Measurements from ENCODE around the gene CUZD1. TPM values are rescaled to one million over a fixed set of nuclear protein-coding genes. Genes with fewer than 3 reads are reported as not detected.

Gene CUZD1
- polyA plus RNA-seq, 1 of the 3 experiments (the other 2 are of a cell fraction): 0.89 TPM

DNA sequence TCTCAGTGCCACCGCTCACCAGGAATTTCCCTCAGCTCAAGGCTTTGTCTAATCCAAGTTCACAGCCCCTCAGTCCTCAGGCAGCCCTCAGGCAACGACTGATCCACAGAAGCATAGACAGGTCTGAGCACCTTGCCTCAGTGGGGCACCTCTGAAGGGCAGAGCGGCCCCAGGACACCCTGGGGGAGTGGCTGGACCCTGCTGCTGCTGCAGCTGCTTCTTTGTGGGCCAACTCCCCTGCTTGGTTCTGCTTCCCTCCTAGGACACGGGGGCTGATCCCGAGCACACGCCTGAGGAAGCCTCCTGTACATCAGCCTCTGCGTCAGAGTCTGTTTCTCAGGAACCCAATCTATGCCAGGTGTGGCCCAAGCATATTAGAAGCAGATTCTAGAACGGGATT lies 16.2 kb downstream of the CUZD1 start:
- Histone ChIP-seq H3K27me3 (ENCODE audit: insufficient read depth) (peaks cover 7% of the 10 kb centered on the region; the same call in 1 of the 2 replicates), H3K36me3 (replicated peaks in 1 of 2; ENCODE audit: control insufficient read depth in 1 of 2, insufficient read depth in 2 of 2, low read length in 1 of 2) (peaks cover 4 to 5% of the 10 kb centered on the region in 2 experiments), H3K27ac (ENCODE audit: low read depth in 2 of 2, low read length in 1 of 2) (no peak overlapping the region), H3K9me3 (no peaks in the 10 kb centered on the region), H4K20me1 (ENCODE audit: insufficient read depth) (no peaks in the 10 kb centered on the region), H3K4me3 (ENCODE audit: low read depth in 2 of 2, low read length in 1 of 2) (no peak overlapping the region), H3K9me2 (no peaks in the 10 kb centered on the region), H3F3A (replicated peaks; ENCODE audit: insufficient read depth) (no peaks in the 10 kb centered on the region), H3K79me2 (ENCODE audit: insufficient read depth) (no peaks in the 10 kb centered on the region), H3K4me1 (ENCODE audit: control insufficient read depth in 1 of 2, insufficient read depth in 2 of 2, low read depth in 1 of 2, low read length in 1 of 2) (no peaks in the 10 kb centered on the region), H3K4me2 (no peak overlapping the region), H3K9ac (no peak overlapping the region), H2AFZ (ENCODE audit: low read depth) (no peak overlapping the region)
- 47% methylated on average over 6 of the region's 8 CpGs for WGBS (ENCODE audit: low lambda C conversion rate)
- CTCF ChIA-PET: no interaction called here
- no peak for DNase-seq
- POLR2A ChIA-PET: interaction anchor here (0.7 kb wide), 1 partner anchor 156 kb away, joined by 4 read pairs; no protein-coding TSS in a partner anchor
- TF ChIP-seq MEF2A (IDR thresholded peaks at IDR 0.05; ENCODE audit: borderline replicate concordance, low read depth): no peak
- no peak for TF ChIP-seq FOSL2 (IDR thresholded peaks at IDR 0.05; ENCODE audit: borderline replicate concordance, low read depth)
- no peak for TF ChIP-seq JUND (IDR thresholded peaks at IDR 0.05)
- no peak for TF ChIP-seq NFIC (IDR thresholded peaks at IDR 0.05; ENCODE audit: borderline replicate concordance)
- no peak for TF ChIP-seq EZH2phosphoT487 (IDR thresholded peaks at IDR 0.05; ENCODE audit: borderline replicate concordance, low read depth)
- no peak for TF ChIP-seq TAF1 (IDR thresholded peaks at IDR 0.05; ENCODE audit: borderline replicate concordance, low read depth, low read length)
- TF ChIP-seq FOXM1 (IDR thresholded peaks at IDR 0.05; ENCODE audit: low read depth): no peak
- TF ChIP-seq, protein P1, sequence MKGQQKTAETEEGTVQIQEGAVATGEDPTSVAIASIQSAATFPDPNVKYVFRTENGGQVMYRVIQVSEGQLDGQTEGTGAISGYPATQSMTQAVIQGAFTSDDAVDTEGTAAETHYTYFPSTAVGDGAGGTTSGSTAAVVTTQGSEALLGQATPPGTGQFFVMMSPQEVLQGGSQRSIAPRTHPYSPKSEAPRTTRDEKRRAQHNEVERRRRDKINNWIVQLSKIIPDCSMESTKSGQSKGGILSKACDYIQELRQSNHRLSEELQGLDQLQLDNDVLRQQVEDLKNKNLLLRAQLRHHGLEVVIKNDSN (IDR thresholded peaks at IDR 0.05; ENCODE audit: borderline replicate concordance, low read depth): no peak
- TF ChIP-seq, protein P2, sequence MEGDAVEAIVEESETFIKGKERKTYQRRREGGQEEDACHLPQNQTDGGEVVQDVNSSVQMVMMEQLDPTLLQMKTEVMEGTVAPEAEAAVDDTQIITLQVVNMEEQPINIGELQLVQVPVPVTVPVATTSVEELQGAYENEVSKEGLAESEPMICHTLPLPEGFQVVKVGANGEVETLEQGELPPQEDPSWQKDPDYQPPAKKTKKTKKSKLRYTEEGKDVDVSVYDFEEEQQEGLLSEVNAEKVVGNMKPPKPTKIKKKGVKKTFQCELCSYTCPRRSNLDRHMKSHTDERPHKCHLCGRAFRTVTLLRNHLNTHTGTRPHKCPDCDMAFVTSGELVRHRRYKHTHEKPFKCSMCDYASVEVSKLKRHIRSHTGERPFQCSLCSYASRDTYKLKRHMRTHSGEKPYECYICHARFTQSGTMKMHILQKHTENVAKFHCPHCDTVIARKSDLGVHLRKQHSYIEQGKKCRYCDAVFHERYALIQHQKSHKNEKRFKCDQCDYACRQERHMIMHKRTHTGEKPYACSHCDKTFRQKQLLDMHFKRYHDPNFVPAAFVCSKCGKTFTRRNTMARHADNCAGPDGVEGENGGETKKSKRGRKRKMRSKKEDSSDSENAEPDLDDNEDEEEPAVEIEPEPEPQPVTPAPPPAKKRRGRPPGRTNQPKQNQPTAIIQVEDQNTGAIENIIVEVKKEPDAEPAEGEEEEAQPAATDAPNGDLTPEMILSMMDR (IDR thresholded peaks at IDR 0.05): no peak
- no peak for TF ChIP-seq POLR2AphosphoS5 (IDR thresholded peaks at IDR 0.05; ENCODE audit: low read depth, low read length)
- TF ChIP-seq, protein P3, sequence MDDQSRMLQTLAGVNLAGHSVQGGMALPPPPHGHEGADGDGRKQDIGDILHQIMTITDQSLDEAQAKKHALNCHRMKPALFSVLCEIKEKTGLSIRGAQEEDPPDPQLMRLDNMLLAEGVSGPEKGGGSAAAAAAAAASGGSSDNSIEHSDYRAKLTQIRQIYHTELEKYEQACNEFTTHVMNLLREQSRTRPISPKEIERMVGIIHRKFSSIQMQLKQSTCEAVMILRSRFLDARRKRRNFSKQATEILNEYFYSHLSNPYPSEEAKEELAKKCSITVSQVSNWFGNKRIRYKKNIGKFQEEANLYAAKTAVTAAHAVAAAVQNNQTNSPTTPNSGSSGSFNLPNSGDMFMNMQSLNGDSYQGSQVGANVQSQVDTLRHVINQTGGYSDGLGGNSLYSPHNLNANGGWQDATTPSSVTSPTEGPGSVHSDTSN (IDR thresholded peaks at IDR 0.05): no peak

DNA sequence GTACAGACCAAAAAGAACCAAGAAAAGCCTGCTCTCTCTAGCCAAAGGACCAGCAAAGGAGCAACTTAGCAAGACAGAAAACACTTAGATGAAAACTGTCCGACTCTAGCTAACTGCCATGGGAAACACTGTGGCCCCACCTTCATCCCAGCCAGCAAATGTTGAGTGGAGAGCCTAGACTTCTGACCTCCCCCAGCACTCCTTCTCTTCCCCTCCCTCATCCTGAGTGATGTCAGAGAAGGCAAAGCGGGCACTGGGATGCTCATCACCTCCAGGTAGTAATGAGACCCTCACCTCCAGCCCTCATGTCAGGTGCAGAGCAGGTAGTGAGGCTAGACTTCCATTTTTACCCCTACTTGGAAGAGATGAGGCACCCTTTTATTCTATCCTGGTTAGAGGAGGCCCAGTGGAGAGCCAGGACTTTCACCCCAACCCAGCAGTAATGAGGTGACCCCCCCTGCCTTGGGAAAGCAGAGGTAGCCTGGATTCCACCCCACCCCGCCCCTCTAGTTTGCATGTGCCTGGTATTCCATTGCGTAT lies 16.9 kb downstream of the CUZD1 start:
- H3K36me3 ChIP-seq (replicated peaks in 1 of 2; ENCODE audit: control insufficient read depth in 1 of 2, insufficient read depth in 2 of 2, low read length in 1 of 2): peaks cover 3 to 5% of the 10 kb centered on the region in 2 experiments
- H3K9ac ChIP-seq: no peak overlapping the region
- TF ChIP-seq, protein P3 (IDR thresholded peaks at IDR 0.05): no peak
- TF ChIP-seq TCF12 (IDR thresholded peaks at IDR 0.05) (no peak), TAF1 (IDR thresholded peaks at IDR 0.05; ENCODE audit: borderline replicate concordance, low read depth, low read length) (no peak), NFIC (IDR thresholded peaks at IDR 0.05; ENCODE audit: borderline replicate concordance) (no peak)
- TF ChIP-seq, protein P2 (IDR thresholded peaks at IDR 0.05): no peak
- H3K27me3 ChIP-seq (ENCODE audit: insufficient read depth): peaks cover 7% of the 10 kb centered on the region; the same call in 1 of the 2 replicates
- H3K4me2 ChIP-seq: no peak overlapping the region
- no peaks in the 10 kb centered on the region for H3K4me1 ChIP-seq (ENCODE audit: control insufficient read depth in 1 of 2, insufficient read depth in 2 of 2, low read depth in 1 of 2, low read length in 1 of 2)
- H2AFZ ChIP-seq (ENCODE audit: low read depth): no peak overlapping the region
- H3F3A ChIP-seq (replicated peaks; ENCODE audit: insufficient read depth): no peaks in the 10 kb centered on the region
- no peaks in the 10 kb centered on the region for H3K9me2 ChIP-seq
- H4K20me1 ChIP-seq (ENCODE audit: insufficient read depth): no peaks in the 10 kb centered on the region
- no peaks in the 10 kb centered on the region for H3K79me2 ChIP-seq (ENCODE audit: insufficient read depth)
- ChIA-PET POLR2A (no interaction called here), CTCF (no interaction called here)
- no peak overlapping the region for H3K27ac ChIP-seq (ENCODE audit: low read depth in 2 of 2, low read length in 1 of 2)
- no peak overlapping the region for H3K4me3 ChIP-seq (ENCODE audit: low read depth in 2 of 2, low read length in 1 of 2)
- WGBS (ENCODE audit: low lambda C conversion rate): 41% methylated on average over 4 of the region's 4 CpGs
- DNase-seq: no peak
- H3K9me3 ChIP-seq: no peaks in the 10 kb centered on the region

Measured in SK-N-SH (cell line).